ENCODE results near the gene PRELP. TPM values are rescaled to one million over a fixed set of nuclear protein-coding genes. Genes with fewer than 3 reads are reported as not detected.

Gene PRELP
- total and polyA plus RNA-seq, 2 donors (not counting 3 experiments of a cell fraction or from before 2014, with no cell fraction given) = 0.01 TPM; not detected in 1

- Histone ChIP-seq H3K9ac (replicated peaks; ENCODE audit: extremely low read depth, insufficient read depth, low read length) (no peak overlapping the region), H3K27ac (ENCODE audit: insufficient read depth, low read depth, low read length) (no peak overlapping the region), H4K20me1 (replicated peaks; ENCODE audit: control insufficient read depth, extremely low read depth, insufficient read depth, low read length) (no peaks in the 10 kb centered on the region), H3K4me1 (ENCODE audit: control insufficient read depth, extremely low read depth, insufficient read depth, low read length) (no peaks in the 10 kb centered on the region), H2AFZ (ENCODE audit: low read depth, low read length) (no peak overlapping the region), H3K4me2 (ENCODE audit: insufficient read depth, low read length) (no peak overlapping the region), H3K79me2 (ENCODE audit: control insufficient read depth, insufficient read depth, low read length) (no peaks in the 10 kb centered on the region), H3K9me1 (replicated peaks; ENCODE audit: control insufficient read depth, extremely low read depth, insufficient read depth, low read length) (no peaks in the 10 kb centered on the region), H3K27me3 (ENCODE audit: control insufficient read depth in 2 of 2, insufficient read depth in 2 of 2, low read length in 2 of 2) (peaks cover 25 to 28% of the 10 kb centered on the region in 2 experiments), H3K9me3 (replicated peaks; ENCODE audit: control insufficient read depth, insufficient read depth, low read length) (no peaks in the 10 kb centered on the region), H3K36me3 (ENCODE audit: control insufficient read depth in 2 of 2, extremely low read depth in 1 of 2, insufficient read depth in 2 of 2, low read length in 2 of 2) (no peaks in the 10 kb centered on the region), H3K4me3 (replicated peaks in 1 of 3; ENCODE audit: insufficient read depth in 1 of 3, low read depth in 1 of 3, low read length in 3 of 3) (no peak overlapping the region)
- TF ChIP-seq GATA2 (IDR thresholded peaks at IDR 0.05; ENCODE audit: insufficient read depth, insufficient read length, low read depth, low read length) = no peak
- no peak for TF ChIP-seq POLR2A (IDR thresholded peaks at IDR 0.05; ENCODE audit: low read depth, low read length)
- no peak for TF ChIP-seq MYC (IDR thresholded peaks at IDR 0.05; ENCODE audit: low read depth, low read length)
- TF ChIP-seq MAX (IDR thresholded peaks at IDR 0.05; ENCODE audit: insufficient read depth, insufficient read length) = no peak
- TF ChIP-seq, protein P1, sequence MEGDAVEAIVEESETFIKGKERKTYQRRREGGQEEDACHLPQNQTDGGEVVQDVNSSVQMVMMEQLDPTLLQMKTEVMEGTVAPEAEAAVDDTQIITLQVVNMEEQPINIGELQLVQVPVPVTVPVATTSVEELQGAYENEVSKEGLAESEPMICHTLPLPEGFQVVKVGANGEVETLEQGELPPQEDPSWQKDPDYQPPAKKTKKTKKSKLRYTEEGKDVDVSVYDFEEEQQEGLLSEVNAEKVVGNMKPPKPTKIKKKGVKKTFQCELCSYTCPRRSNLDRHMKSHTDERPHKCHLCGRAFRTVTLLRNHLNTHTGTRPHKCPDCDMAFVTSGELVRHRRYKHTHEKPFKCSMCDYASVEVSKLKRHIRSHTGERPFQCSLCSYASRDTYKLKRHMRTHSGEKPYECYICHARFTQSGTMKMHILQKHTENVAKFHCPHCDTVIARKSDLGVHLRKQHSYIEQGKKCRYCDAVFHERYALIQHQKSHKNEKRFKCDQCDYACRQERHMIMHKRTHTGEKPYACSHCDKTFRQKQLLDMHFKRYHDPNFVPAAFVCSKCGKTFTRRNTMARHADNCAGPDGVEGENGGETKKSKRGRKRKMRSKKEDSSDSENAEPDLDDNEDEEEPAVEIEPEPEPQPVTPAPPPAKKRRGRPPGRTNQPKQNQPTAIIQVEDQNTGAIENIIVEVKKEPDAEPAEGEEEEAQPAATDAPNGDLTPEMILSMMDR (IDR thresholded peaks at IDR 0.05; ENCODE audit: extremely low read depth in 1 of 2, insufficient read depth in 1 of 2, low read depth in 1 of 2, low read length in 2 of 2) = no peak
- TF ChIP-seq POLR2AphosphoS5 (IDR thresholded peaks at IDR 0.05; ENCODE audit: insufficient read depth, low read depth, low read length) = no peak
- TF ChIP-seq FOS (IDR thresholded peaks at IDR 0.05; ENCODE audit: borderline replicate concordance, insufficient read depth, low read length) = no peak
- TF ChIP-seq JUN (IDR thresholded peaks at IDR 0.05; ENCODE audit: borderline replicate concordance, insufficient read depth, insufficient read length, low read depth) = no peak
- TF ChIP-seq EZH2 (IDR thresholded peaks at IDR 0.05; ENCODE audit: borderline replicate concordance, low read depth, low read length, severe bottlenecking) = no peak
- ChIA-PET POLR2A (no interaction called here), CTCF (interaction anchor here (0.7 to 1.6 kb wide), 2 partner anchors 17 to 201 kb away, joined by 3 read pairs; no protein-coding TSS in a partner anchor)
- dilution Hi-C loops (cut with MboI; ENCODE audit: extremely low pct_ligation_motif_present, low sequenced_read_pairs) (no loop called here), intact Hi-C loops (cut with micrococcal nuclease) (no loop called here)
- DNase-seq (ENCODE audit: low read depth, low spot score) (no peak), FAIRE-seq (no peak)
- no TSS peak for BruUV-seq (replicated peaks)
Observed at GRCh38 chr1:203468326-203468725, 7.3 kb upstream of the PRELP start.

Measured in endothelial cell of umbilical vein (primary cell).